H1 (cell line): Measurements from ENCODE around the gene ABHD11. TPM values are rescaled to one million over a fixed set of nuclear protein-coding genes. Genes with fewer than 3 reads are reported as not detected.

Experiments used
- CTCF ChIA-PET: fragments of 300-600 bp; sonication (Branson Sonifier 250); formaldehyde crosslinking; loops from one replicate; lab custom pipeline; 2021; ENCODE audit not compliant: partially characterized antibody; lab: Charles Lee
- POLR2A ChIA-PET: fragments of 300-600 bp; sonication (Branson Sonifier 250); formaldehyde crosslinking; loops from one replicate; lab custom pipeline; 2021; ENCODE audit warnings: inconsistent platforms; ENCODE audit not compliant: partially characterized antibody; lab: Charles Lee
- DNase-seq, 2 experiments: peaks; one replicate each; pipeline versions ENCODE4 v3.0.0 to v3.0.0-alpha.2; 2010 to 2022; ENCODE audit warnings: low spot score in 2 of 2, low read depth in 1 of 2, mixed read lengths in 1 of 2
- FAIRE-seq: peaks from 2 replicates; lab custom pipeline; 2011; peaks lifted over from hg19 to GRCh38; lab: Jason Lieb, UNC
- H2AFZ ChIP-seq: 2 replicates; pipeline ENCODE4 v1.8.1; 2012; ENCODE audit warnings: low read length, inconsistent platforms
- H2AK5ac ChIP-seq: 2 replicates; pipeline ENCODE4 v1.6.1; 2013; ENCODE audit warnings: low read depth, low read length
- H2BK120ac ChIP-seq: replicated peaks from 2 replicates; pipeline ENCODE3; 2013; ENCODE audit warnings: low read depth, low read length, inconsistent platforms
- H2BK12ac ChIP-seq: 2 replicates; pipeline ENCODE4 v1.6.1; 2013; ENCODE audit warnings: low read depth, low read length
- H2BK15ac ChIP-seq: 2 replicates; pipeline ENCODE4 v1.6.1; 2013; ENCODE audit warnings: low read length
- H2BK20ac ChIP-seq: 2 replicates; pipeline ENCODE4 v1.6.1; 2013; ENCODE audit warnings: low read length
- H2BK5ac ChIP-seq: 2 replicates; pipeline ENCODE4 v1.6.1; 2013; ENCODE audit warnings: low read depth, low read length
- H3K14ac ChIP-seq: 2 replicates; pipeline ENCODE4 v1.6.1; 2013; ENCODE audit warnings: inconsistent platforms; ENCODE audit not compliant: insufficient read length
- H3K18ac ChIP-seq: 2 replicates; pipeline ENCODE4 v1.6.1; 2013; ENCODE audit warnings: low read length; ENCODE audit errors: extremely low read depth
- H3K23ac ChIP-seq: 2 replicates; pipeline ENCODE4 v1.6.1; 2013; ENCODE audit warnings: inconsistent platforms; ENCODE audit not compliant: insufficient read length
- H3K23me2 ChIP-seq: 2 replicates; pipeline ENCODE4 v1.6.1; 2013; ENCODE audit warnings: low read depth, low read length
- H3K27ac ChIP-seq: 2 replicates; pipeline ENCODE4 v1.6.1; 2011; ENCODE audit warnings: low read depth, low read length, inconsistent platforms
- H3K27me3 ChIP-seq, 4 experiments: replicated peaks in 1 of 4; 1 replicate in 1 of 4; 2 replicates in 3 of 4; pipeline versions ENCODE4 v1.6.1 to v1.8.1; 2011 to 2013; ENCODE audit warnings: low read length in 3 of 4, mild to moderate bottlenecking in 3 of 4, inconsistent platforms in 2 of 4, mixed read lengths in 2 of 4, moderate library complexity in 1 of 4; ENCODE audit not compliant: control insufficient read depth in 3 of 4, insufficient read depth in 3 of 4; ENCODE audit errors: extremely low read depth in 1 of 4
- H3K36me3 ChIP-seq, 4 experiments: 2 replicates each; pipeline versions ENCODE4 v1.6.1 to v1.8.1; 2011 to 2013; ENCODE audit warnings: mild to moderate bottlenecking in 4 of 4, low read length in 3 of 4, moderate library complexity in 2 of 4, control low read depth in 1 of 4, inconsistent platforms in 1 of 4; ENCODE audit not compliant: insufficient read depth in 4 of 4, control insufficient read depth in 2 of 4
- H3K4ac ChIP-seq: replicated peaks from 2 replicates; pipeline ENCODE3; 2013; ENCODE audit warnings: low read length, low read depth, mixed read lengths, inconsistent platforms; ENCODE audit not compliant: insufficient read length
- H3K4me1 ChIP-seq, 4 experiments: replicated peaks in 1 of 4; 1 replicate in 1 of 4; 2 replicates in 3 of 4; pipeline versions ENCODE4 v1.6.1 to v1.8.1; 2011 to 2013; ENCODE audit warnings: low read length in 3 of 4, inconsistent platforms in 2 of 4, mixed read lengths in 1 of 4; ENCODE audit not compliant: insufficient read depth in 4 of 4, control insufficient read depth in 3 of 4
- H3K4me2 ChIP-seq, 2 experiments: 2 replicates each; pipeline versions ENCODE4 v1.6.1 to v1.8.1; 2011 to 2013; ENCODE audit warnings: low read depth in 2 of 2, low read length in 2 of 2, control low read depth in 1 of 2, inconsistent platforms in 1 of 2, mild to moderate bottlenecking in 1 of 2; ENCODE audit not compliant: insufficient read depth in 1 of 2
- H3K4me3 ChIP-seq, 4 experiments: fragments of 200-600, 300-600 bp in 1 of 4; sonication (generic), shearing (Covaris generic), sonication (Bioruptor Twin) in 1 of 4; 2 replicates each; pipeline versions ENCODE4 v1.5.1 to v1.8.1; 2011 to 2016; ENCODE audit warnings: low read length in 4 of 4, low read depth in 3 of 4, control low read depth in 2 of 4, inconsistent platforms in 2 of 4, mild to moderate bottlenecking in 2 of 4, mixed read lengths in 1 of 4, moderate library complexity in 1 of 4; ENCODE audit not compliant: insufficient read depth in 2 of 4; ENCODE audit errors: extremely low read depth in 1 of 4
- H3K56ac ChIP-seq: replicated peaks from 2 replicates; pipeline ENCODE3; 2013; ENCODE audit warnings: low read depth, mild to moderate bottlenecking, mixed read lengths, low read length, inconsistent platforms; ENCODE audit not compliant: insufficient read length
- H3K79me1 ChIP-seq: 2 replicates; pipeline ENCODE4 v1.6.1; 2013; ENCODE audit warnings: low read depth, low read length, control low read depth
- H3K79me2 ChIP-seq, 2 experiments: 2 replicates each; pipeline versions ENCODE4 v1.6.1 to v1.8.1; 2012 to 2013; ENCODE audit warnings: low read length in 2 of 2, mild to moderate bottlenecking in 2 of 2, inconsistent platforms in 1 of 2; ENCODE audit not compliant: insufficient read depth in 2 of 2, control insufficient read depth in 1 of 2
- H3K9ac ChIP-seq, 4 experiments: replicated peaks in 1 of 4; 1 replicate in 1 of 4; 2 replicates in 3 of 4; pipeline versions ENCODE4 v1.6.1 to v1.8.1; 2011 to 2013; ENCODE audit warnings: low read depth in 3 of 4, low read length in 3 of 4, control low read depth in 2 of 4, mild to moderate bottlenecking in 2 of 4, moderate library complexity in 2 of 4, inconsistent platforms in 1 of 4; ENCODE audit errors: extremely low read depth in 1 of 4
- H3K9me3 ChIP-seq, 2 experiments: 2 replicates each; pipeline versions ENCODE4 v1.6.1 to v1.8.1; 2012 to 2013; ENCODE audit warnings: mild to moderate bottlenecking in 2 of 2, moderate library complexity in 2 of 2, control low read depth in 1 of 2, inconsistent platforms in 1 of 2, low read depth in 1 of 2, low read length in 1 of 2, mixed read lengths in 1 of 2; ENCODE audit not compliant: insufficient read depth in 2 of 2
- H4K20me1 ChIP-seq, 2 experiments: replicated peaks in 1 of 2; 2 replicates each; pipeline versions ENCODE3 to v1.8.1; 2011 to 2013; ENCODE audit warnings: inconsistent platforms in 2 of 2, low read length in 2 of 2, mild to moderate bottlenecking in 1 of 2; ENCODE audit not compliant: insufficient read depth in 2 of 2, control insufficient read depth in 1 of 2
- H4K5ac ChIP-seq: 2 replicates; pipeline ENCODE4 v1.6.1; 2013; ENCODE audit warnings: low read length, low read depth, mixed read lengths, inconsistent platforms; ENCODE audit not compliant: insufficient read length
- H4K8ac ChIP-seq: 2 replicates; pipeline ENCODE4 v1.8.0; 2013; ENCODE audit warnings: mild to moderate bottlenecking, moderate library complexity, low read length, inconsistent platforms; ENCODE audit not compliant: insufficient read depth; ENCODE audit errors: extremely low read depth
- H4K91ac ChIP-seq: replicated peaks from 2 replicates; pipeline ENCODE3; 2013; ENCODE audit warnings: low read length, mixed read lengths, inconsistent platforms; ENCODE audit not compliant: insufficient read length
- CBX5 ChIP-seq: fragments of 300-800, 300-1000 bp; sonication (generic); IDR thresholded peaks from 2 replicates; pipeline ENCODE4 v1.7.1; 2016; ENCODE audit warnings: antibody characterized with exemption, low read length, low read depth
- CBX8 ChIP-seq: fragments of 300-800, 300-1000 bp; sonication (generic); IDR thresholded peaks from 2 replicates; pipeline ENCODE4 v1.7.1; 2016; ENCODE audit warnings: low read depth, low read length, borderline replicate concordance
- EP300 ChIP-seq, 2 experiments: IDR thresholded peaks; 1 replicate in 1 of 2; 2 replicates in 1 of 2; pipeline ENCODE4 v1.6.1; 2011 to 2012; ENCODE audit warnings: low read depth in 2 of 2, low read length in 2 of 2, mild to moderate bottlenecking in 2 of 2, borderline replicate concordance in 1 of 2, inconsistent platforms in 1 of 2, moderate library complexity in 1 of 2
- FOSL1 ChIP-seq: IDR thresholded peaks from 2 replicates; pipeline ENCODE4 v1.6.1; 2011; ENCODE audit warnings: mild to moderate bottlenecking, low read depth, low read length, moderate library complexity; ENCODE audit not compliant: insufficient read depth
- GTF2F1 ChIP-seq: IDR thresholded peaks from 2 replicates; pipeline ENCODE4 v1.6.1; 2012; ENCODE audit warnings: low read depth, low read length, improper control_type of control experiment, borderline replicate concordance
- JUN ChIP-seq: IDR thresholded peaks from 2 replicates; pipeline ENCODE4 v1.6.1; 2011; ENCODE audit warnings: low read depth, mild to moderate bottlenecking, improper control_type of control experiment, low read length
- KDM5A ChIP-seq: fragments of 200-600 bp; IDR thresholded peaks from 2 replicates; pipeline ENCODE4 v1.7.1; 2012; ENCODE audit warnings: mild to moderate bottlenecking, low read length, inconsistent platforms, mixed read lengths
- NANOG ChIP-seq: IDR thresholded peaks from 2 replicates; pipeline ENCODE4 v1.6.1; 2011; ENCODE audit warnings: low read length, low read depth, mild to moderate bottlenecking, inconsistent platforms; ENCODE audit not compliant: insufficient read depth, poor library complexity, severe bottlenecking
- NRF1 ChIP-seq: IDR thresholded peaks from 2 replicates; pipeline ENCODE4 v1.6.1; 2011; ENCODE audit warnings: mild to moderate bottlenecking, low read depth, low read length, improper control_type of control experiment
- PHF8 ChIP-seq: fragments of 200-600 bp; sonication (generic); conservative IDR thresholded peaks from 2 replicates; pipeline ENCODE4 v1.7.1; 2012; ENCODE audit warnings: low read depth, mild to moderate bottlenecking, inconsistent platforms, low read length, moderate library complexity
- RAD21 ChIP-seq, 2 experiments: IDR thresholded peaks in 1 of 2; conservative IDR thresholded peaks in 1 of 2; 2 replicates each; pipeline ENCODE4 v1.6.1; 2011; ENCODE audit warnings: low read depth in 2 of 2, low read length in 2 of 2, improper control_type of control experiment in 1 of 2, inconsistent platforms in 1 of 2, mild to moderate bottlenecking in 1 of 2, moderate library complexity in 1 of 2
- SAP30 ChIP-seq: fragments of 300-600 bp; sonication (generic); IDR thresholded peaks from 2 replicates; pipeline ENCODE4 v1.7.1; 2012; ENCODE audit warnings: low read length, moderate library complexity, mild to moderate bottlenecking, inconsistent platforms; ENCODE audit not compliant: insufficient read depth, insufficient replicate concordance
- TCF12 ChIP-seq: IDR thresholded peaks from 2 replicates; pipeline ENCODE4 v1.6.1; 2011; ENCODE audit warnings: low read depth, mild to moderate bottlenecking, low read length
- WGBS, 2 experiments: shearing (Covaris generic) in 1 of 2; methylation state at CpG; one replicate each; pipeline versions ENCODE4 v1.1.6 to v1.1.7; 2013 to 2015; ENCODE audit warnings: low lambda C conversion rate in 2 of 2, mixed read lengths in 2 of 2, inconsistent platforms in 1 of 2, low coverage in 1 of 2, missing lambda C conversion rate in 1 of 2; ENCODE audit not compliant: insufficient replicate concordance in 2 of 2, insufficient coverage in 1 of 2, insufficient read length in 1 of 2; ENCODE audit errors: extremely low coverage in 1 of 2, missing lambda C conversion rate in 1 of 2; 5-methylcytosine and 5-hydroxymethylcytosine counted together
- polyA plus RNA-seq, 7 experiments: library from polyadenylated mRNA; depleted of rRNA in 3 of 7; stranded (reverse) in 5 of 7; unstranded in 2 of 7; fragments of >200 nt in 5 of 7; fragments of 200-250 nt in 2 of 7; gene quantifications; 1 replicate in 5 of 7; 2 replicates in 1 of 7; 4 replicates in 1 of 7; pipeline versions ENCODE4 v1.2.1 to v1.2.3, GENCODE V29; 2011 to 2013; ENCODE audit warnings: missing spikeins in 2 of 7, mixed read lengths in 2 of 7
- total RNA-seq: library from RNA; stranded (reverse); fragmentation: NEBNext Ultra II Directional; extraction: Animal tissue kit (Norgen Biotek cat#: 25700); gene quantifications from 2 replicates; pipeline ENCODE4 v1.2.1, GENCODE V29; 2021

The ABHD11 gene
- total and polyA plus RNA-seq, 2 of the 8 experiments (the other 6 are each of a cell fraction or from before 2014, with no cell fraction given): 19.8 to 42.2 TPM

DNA sequence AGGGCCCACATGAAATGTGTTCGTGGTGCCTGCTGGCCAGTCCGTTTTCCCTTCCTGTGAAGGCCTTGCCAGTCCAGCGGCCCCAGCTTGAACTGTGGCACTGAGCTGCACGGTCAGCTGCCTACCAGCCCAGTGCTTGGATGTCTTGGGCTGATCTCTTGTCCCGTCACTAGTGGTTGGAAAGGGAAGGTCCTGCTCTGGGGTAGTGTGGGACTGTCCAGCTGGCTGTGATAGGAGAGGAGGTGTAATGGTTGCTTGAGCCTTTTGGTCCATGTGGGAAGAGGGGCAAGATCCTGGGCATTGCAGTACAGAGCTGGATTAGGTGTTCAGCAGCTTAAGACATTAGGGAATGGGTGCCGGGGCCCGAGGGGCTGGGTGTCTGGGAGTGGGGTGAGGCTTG is 40.2 kb downstream of the ABHD11 start:
- Histone ChIP-seq H3K9me3 (no peaks in the 10 kb centered on the region), H2AFZ (no peak overlapping the region), H3K4me3 (no peak overlapping the region), H3K27me3 (no peaks in the 10 kb centered on the region), H3K36me3 (peaks cover 14 to 39% (median 20%) of the 10 kb centered on the region in 4 experiments; a peak in 6 of 8 replicates), H3K4me2 (no peak overlapping the region), H3K4me1 (peaks cover 0 to 8% (median 5%) of the 10 kb centered on the region in 4 experiments; a peak in 6 of 7 replicates), H4K20me1 (peaks cover 4 to 16% of the 10 kb centered on the region in 2 experiments), H3K79me1 (no peaks in the 10 kb centered on the region), H3K14ac (no peak overlapping the region), H3K23ac (no peak overlapping the region), H4K8ac (no peak overlapping the region), H3K27ac (no peak overlapping the region), H2BK120ac (no peak overlapping the region), H2AK5ac (no peak overlapping the region), H4K91ac (no peak overlapping the region), H2BK12ac (no peak overlapping the region), H2BK15ac (no peak overlapping the region), H3K23me2 (peaks cover under 1% of the 10 kb centered on the region; the same call in 1 of the 2 replicates), H3K9ac (no peak overlapping the region), H4K5ac (no peak overlapping the region), H2BK20ac (no peak overlapping the region), H3K18ac (no peak overlapping the region), H3K4ac (no peak overlapping the region), H3K56ac (no peak overlapping the region), H2BK5ac (no peak overlapping the region), H3K79me2 (no peaks in the 10 kb centered on the region)
- POLR2A ChIA-PET: interaction anchor here (0.7 to 3.0 kb wide), 4 partner anchors 11 to 77 kb away, joined by 3 to 31 read pairs (median 4); partner anchors contain the start of genes BUD23 and DNAJC30
- DNase-seq (no peak), FAIRE-seq (no peak)
- CTCF ChIA-PET: interaction anchor here (0.6 to 3.0 kb wide), 12 partner anchors 9 to 97 kb away, joined by 3 to 18 read pairs (median 5); no protein-coding TSS in a partner anchor
- 80% methylated on average over 7 of the region's 7 CpGs; no CpG with 5 or more reads in 1 of the 2 experiments for WGBS, 2 experiments
- TF ChIP-seq GTF2F1 (no peak), EP300 (IDR thresholded peaks at IDR 0.05; ENCODE audit: borderline replicate concordance in 1 of 2, low read depth in 2 of 2, low read length in 2 of 2) (no peak), SAP30 (no peak), KDM5A (no peak), CBX5 (no peak), PHF8 (no peak), RAD21 (IDR thresholded peaks at IDR 0.05 in 1 of 2, conservative IDR thresholded peaks at IDR 0.05 in 1 of 2; ENCODE audit: low read depth in 2 of 2, low read length in 2 of 2) (no peak), NANOG (no peak), TCF12 (no peak), JUN (no peak), FOSL1 (no peak), CBX8 (no peak), NRF1 (no peak)
